HG02588 (cell line): ENCODE measurements around the gene ENTPD6.

Experiments
- ATAC-seq: cut with Tn5 transposase; IDR thresholded peaks from one replicate; pipeline ENCODE4 v1.9.1; 2021; ENCODE audit warnings: mild to moderate bottlenecking, moderate library complexity; ENCODE audit not compliant: unreplicated experiment

ENTPD6 gene

DNA sequence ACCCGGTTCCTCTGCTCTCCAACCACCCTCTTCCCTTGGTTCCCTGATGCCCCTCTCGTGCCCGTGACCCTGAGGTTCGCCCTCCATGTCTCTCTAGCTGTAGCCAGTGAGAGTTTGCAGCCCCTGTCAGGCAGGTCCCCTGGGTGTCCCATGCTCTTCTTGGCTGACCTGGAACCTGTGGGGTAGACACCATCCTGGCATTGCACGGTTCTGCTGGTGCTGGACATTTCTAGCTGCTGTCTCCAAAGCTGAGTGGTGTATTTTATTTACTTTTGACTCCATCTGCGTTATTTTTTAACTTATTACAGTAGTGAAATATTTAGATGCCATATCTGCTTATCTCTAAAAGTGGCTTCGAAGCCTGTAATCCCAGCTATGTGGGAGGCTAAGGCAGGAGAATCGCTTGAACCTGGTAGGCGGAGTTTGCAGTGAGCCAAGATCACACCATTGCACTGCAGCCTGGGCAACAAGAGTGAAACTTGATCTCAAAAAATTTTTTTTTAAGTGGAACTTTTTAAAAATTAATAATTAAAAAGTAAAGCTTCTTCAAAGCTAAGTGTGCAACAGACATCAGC, 12.5 kb downstream of the ENTPD6 start:
- ATAC-seq: no peak

DNA sequence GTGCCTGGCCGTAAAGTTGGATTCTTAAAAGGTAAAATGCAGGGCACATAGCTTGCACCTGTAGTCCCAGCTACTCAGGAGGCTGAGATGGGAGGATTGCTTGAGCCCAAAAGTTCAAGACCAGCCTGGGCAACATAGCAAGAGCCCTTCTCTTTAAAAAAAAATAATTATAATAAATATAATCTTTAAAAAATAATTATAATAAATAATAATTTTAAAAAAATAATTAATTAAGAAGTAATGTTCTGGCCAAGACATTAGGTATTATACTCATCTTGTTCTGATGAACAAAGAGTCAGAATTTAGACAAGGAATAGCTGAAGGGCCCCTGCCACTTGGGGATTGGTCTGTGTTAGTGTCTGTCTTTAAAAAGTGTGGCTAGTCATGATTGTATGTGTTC, 13.9 kb downstream of the ENTPD6 start:
- ATAC-seq: no peak

DNA sequence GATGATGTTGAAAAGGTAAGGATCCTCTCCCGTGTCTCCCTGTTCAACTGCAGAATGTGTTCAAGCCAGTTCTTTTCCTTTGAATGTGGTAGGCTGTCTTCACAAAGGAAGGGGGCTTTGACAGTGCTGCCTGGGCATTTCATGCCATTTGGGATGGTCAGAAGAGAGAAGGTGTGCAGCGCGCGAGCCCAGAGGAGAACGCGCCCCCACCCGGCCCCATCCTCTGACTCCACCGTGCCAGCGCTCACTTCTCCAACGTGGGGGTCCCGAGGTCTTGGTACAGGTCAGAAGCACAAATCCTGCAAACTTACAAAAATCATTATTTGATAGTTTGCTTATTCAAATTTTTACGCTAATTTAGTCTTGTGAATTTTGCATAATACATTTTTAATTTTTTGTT, 14.4 kb downstream of the ENTPD6 start:
- ATAC-seq: no peak

DNA sequence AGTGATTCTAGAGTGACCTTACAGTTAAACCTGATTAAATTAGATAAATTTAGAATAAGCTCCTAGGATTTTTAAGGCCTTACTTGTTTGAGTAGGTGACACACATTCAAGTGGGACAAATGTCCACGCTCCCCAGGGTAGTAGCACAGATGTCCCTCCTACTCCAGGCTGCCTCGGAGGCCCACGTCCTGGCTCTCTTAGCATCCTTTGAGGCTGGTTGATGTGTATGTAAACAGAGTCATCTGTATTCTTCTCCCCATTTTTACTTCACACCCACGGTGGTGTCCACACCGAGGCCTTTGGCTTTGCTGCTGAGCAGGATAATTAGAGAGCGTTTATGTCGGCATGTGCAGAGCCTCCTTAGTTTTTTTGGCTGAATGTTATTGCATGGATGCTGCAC, 15.8 kb downstream of the ENTPD6 start:
- no peak for ATAC-seq

DNA sequence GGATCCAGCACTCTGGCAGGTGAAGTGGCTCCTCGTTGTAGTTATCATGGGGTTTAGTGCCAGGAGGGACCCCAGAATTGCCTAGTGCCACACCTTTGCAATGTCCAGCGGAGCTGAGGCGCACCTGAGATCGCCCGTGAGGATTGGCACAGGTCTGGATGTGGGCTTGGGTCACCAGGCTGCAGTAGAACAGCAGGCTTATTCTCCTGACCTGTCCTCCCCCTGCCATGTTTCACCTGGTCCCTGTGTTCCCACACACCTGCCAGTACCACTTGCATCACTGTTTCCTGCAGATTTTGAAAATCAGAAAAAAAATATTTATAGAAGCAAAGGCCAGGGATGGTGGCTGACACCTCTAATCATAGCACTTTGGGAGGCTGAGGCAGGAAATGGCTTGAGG, 16.7 kb downstream of the ENTPD6 start:
- ATAC-seq: no peak

DNA sequence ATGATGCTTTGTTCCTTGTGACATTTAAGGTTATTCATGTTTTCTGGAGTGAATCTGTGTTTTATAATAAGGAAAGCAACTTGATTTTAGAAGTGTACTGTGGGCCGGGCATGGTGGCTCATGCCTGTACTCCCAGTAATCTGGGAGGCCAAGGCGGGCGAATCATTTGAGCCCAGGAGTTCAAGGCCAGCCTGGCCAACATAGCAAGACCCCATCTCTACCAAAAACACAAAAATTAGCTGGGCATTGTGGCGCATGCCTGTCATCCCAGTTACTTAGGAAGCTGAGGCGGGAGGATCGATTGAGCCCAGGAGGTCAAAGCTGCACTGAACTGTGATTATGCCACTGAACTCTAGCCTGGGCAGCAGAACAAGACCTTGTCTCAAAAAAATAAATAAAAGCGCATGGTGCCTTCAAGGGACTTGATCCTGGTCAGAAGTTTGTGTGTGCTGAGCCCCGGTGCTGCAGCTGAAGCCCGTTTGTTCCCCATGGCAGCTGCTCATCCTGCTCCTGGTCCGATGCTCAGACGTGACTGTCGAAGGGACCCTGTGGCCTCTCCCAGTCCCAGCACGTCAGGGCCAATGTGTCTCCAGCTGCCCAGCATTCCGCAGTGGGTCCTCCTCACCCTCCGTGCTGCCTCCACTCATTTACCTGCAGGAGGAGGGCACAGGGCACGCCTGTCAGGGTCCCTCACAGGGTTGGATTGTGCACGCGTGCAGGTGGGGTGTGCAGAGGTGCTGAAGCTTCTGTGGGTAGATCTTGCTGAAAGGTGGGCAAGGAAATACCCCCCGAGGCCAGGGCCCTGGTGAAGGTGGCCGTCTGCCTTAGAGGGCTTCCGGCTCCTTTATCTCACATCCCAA, 18.3 kb downstream of the ENTPD6 start:
- no peak for ATAC-seq

DNA sequence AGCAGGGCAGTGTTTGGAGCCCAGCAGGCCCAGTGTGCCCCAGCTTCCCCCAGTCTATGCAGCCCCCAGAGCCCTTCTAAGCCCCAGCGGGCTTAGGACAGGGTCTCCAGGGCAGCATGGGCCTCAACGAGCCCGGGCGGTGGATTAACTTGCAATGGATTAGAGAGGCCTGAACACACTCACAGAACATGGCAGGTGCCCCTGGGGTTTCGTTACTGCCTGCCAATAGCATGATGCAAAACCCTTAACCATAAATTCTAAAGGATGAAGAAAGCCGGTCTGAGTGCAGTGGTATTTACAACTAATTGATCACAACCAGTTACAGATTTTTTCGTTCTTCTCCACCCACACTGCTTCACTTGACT, 18.9 kb downstream of the ENTPD6 start:
- ATAC-seq: no peak

DNA sequence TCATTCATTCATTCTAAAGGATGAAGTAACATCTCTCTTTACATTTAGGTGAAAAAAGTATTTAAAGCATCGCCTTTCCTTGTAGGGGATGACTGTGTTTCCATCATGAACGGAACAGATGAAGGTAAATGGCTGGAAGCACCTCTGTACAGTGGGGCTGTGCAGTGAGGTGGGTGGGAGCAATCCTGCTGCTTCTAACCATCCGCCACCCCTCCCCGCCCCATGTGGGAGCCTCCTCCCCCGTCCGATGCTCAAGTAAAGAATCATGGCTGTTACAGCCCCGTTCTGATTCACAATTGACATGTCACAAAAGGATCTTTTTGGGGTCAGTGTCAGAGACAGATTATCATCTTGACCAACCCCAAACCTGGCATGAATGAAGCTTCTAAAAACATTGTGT, 19.3 kb downstream of the ENTPD6 start:
- ATAC-seq: no peak

DNA sequence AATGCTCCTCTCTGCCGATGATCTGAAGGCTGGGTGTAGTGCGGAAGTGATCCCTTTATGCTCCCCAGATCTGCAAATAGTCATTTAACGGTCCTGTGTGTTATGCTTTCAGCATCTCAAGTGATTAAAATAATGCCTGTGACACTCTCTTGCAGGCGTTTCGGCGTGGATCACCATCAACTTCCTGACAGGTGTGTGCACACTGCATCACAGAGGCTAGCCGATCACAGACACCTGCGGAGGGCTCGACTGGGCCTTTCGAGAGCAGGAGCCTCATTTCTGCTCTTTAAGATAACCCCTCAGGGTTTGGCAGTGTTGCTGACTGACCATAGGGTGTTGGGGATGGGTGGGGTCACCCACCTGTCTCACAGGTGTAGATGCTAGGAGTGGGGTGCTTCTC, 20.0 kb downstream of the ENTPD6 start:
- ATAC-seq: no peak

DNA sequence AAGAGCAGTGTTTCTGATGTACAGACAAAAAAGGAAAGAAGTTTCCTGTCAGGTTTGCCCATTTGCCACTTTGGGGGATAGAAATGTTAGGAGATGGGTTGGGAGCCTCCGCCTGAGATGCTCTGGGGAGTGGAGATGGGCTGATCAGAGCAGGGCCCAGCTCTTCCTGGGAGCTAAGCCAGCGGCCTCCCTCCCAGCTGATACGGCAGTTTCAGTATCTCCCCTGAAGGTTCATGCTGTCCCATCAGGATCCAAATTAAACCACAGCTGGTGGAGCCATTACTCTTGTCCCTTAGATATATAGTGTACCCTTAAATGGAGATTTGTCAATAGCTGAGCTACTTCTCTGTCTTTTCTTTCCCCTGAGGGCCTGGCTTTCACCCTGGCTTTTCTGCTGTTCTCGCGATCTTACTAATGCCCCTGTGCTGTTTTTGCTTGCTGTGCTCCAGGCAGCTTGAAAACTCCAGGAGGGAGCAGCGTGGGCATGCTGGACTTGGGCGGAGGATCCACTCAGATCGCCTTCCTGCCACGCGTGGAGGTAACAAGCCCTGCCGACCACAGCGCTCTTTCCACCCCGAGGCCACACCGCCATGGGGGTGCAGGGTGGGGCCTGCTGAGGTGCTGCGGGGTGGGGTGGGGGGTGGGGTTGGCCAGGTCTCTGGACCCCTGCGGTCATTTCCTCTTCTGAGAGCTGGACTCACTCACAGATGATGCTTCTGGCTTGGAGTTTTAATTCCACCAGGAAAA, 20.9 kb downstream of the ENTPD6 start:
- ATAC-seq: no peak

DNA sequence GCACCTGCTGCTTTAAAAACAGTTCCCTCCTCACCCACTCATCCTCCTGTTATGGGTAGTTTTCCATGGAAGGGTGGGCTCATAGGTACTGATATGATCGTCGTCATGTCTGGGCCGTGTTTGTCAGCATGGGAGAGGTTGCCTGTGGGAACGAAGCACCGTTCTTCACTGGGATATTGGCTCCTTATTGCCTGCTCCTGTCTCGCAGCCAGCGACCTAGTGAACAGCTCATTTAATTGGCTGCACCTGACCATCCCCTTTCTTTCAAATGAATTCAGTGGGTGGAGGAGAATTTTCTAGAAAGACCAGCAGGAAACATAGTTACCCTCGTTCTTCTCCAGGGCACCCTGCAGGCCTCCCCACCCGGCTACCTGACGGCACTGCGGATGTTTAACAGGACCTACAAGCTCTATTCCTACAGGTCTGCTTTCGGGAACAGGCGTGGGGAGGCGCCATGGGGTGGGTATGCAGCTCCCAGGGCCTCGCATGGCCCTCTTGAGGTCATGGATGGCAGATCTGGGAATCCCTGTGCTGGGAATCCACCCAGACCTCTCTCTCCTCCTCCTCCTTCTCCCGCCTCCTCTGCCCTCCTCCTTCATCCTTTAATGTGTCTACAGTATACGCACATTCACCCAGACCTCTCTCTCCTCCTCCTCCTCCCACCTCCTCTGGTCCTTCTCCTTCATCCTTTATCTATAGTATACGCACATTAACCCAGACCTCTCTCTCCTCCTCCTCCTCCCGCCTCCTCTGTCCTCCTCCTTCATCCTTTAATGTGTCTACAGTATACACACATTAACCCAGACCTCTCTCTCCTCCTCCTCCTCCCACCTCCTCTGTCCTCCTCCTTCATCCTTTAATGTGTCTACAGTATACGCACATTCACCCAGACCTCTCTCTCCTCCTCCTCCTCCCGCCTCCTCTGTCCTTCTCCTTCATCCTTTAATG, 21.9 kb downstream of the ENTPD6 start:
- no peak for ATAC-seq

DNA sequence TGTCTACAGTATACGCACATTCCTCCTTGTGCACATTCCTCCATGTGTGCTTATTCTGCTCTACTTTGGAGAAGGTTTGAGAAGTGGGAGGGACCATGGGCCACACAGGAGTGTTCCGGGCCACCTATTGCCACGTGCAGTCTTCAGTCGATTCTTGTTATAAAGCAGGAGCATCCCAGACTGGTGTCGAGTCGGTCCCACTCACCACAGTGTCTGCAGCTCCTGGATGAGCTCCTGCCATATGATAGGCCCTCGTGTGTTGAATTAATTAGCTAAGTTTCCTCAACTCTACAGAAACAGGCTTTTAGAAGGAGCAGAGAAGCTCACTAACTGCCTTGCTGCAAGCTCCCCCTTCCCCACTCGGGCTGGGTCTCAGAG, 22.6 kb downstream of the ENTPD6 start:
- ATAC-seq: no peak

DNA sequence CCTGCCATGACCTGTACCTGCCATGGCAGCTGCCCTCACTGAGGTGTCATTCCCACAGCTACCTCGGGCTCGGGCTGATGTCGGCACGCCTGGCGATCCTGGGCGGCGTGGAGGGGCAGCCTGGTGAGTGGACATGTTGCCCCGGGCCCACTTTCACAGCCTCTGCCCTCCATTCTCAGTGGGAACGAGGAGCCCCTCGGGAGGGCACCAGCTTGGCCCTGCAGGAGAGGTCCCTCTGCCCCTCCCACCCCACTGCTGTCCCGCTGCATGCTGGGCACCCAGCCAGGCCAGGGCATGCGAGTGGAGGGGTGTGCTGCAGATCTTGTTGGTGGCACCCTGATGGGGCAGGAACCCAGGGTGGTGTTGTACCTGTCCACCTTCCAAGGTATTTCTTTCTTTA, 23.0 kb downstream of the ENTPD6 start:
- ATAC-seq: no peak

DNA sequence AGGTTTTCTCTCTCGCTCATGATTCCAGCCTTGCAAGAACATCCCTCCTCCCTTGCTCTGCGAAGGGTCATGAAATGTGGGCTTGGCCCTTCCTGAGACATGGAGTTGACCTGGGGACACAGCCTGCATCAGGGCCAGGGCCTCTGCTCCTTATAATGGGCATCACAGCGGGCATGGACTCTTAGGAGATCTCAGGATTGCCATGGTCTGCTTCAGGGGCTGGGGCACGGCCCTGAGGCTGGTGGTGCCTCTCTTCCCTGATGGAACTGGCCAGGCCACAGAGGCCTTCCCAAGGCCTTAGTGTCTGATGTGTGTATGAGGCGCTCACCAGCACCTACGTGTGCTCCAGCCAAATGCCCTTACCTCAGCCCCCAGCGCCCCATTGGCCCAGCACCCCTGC, 23.9 kb downstream of the ENTPD6 start:
- no peak for ATAC-seq

DNA sequence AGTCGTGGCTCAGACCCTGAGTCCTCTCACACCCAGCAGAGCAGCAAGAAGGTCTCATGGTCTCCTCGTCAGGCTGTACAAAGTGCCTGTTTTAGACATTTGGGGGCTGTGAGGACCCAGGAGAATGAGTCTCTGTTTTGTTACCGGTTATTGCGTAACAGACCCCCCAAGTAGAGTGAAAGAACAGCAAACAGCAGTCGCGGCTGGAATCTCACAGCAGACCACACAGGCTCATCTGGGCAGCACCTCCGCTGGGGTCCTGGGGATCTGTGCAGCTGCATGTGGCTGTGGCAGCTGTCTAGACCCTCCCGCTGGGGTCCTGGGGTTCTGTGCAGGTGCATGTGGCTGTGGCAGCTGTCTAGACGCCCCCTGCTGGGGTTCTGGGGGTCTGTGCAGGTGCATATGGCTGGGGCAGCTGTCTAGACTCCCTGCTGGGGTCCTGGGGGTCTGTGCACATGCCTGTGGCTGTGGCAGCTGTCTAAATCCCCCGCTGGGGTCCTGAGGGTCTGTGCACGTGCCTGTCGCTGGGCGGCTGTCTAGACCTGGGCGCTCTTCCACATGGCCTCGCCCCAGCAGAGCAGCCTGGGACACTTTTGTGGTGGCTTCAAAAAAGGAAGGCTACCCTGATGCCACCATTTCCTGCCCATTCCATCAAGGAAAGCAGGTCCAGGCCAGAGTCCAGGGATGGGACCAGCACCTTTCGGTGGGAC, 24.7 kb downstream of the ENTPD6 start:
- no peak for ATAC-seq

DNA sequence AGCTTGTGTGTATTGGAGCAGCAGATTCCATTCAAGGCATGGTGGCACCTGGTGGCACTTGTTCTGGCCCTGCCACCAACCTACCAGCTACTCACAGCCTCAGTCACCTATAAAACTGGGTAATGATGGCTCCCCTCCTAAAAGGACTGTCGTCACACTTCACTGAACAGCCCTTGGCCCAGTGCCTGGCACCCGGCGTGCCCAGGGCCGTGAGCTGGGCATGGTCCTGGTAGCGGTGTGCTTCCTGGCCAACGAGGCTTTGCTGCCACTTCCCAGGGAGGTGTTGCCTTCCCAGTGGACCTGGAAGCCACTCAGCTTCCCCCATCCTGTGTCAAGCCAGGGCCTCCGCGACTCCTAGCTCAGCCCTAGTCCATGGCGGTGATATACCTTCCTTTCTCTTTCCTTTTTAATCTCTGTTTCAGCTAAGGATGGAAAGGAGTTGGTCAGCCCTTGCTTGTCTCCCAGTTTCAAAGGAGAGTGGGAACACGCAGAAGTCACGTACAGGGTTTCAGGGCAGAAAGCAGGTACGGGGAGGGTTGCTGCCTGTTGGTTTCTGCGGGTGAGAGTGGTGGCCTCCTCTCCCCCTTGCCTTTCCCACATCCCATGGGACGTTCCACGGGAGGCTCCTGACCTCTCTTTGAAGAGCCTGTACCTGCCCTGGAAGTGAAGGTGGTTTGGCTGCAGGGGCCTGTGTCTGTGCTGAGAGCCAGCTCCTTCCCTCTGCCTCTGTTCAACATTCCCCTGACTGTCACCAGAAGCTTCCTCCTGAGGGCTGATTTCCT, 25.5 kb downstream of the ENTPD6 start:
- ATAC-seq: no peak

DNA sequence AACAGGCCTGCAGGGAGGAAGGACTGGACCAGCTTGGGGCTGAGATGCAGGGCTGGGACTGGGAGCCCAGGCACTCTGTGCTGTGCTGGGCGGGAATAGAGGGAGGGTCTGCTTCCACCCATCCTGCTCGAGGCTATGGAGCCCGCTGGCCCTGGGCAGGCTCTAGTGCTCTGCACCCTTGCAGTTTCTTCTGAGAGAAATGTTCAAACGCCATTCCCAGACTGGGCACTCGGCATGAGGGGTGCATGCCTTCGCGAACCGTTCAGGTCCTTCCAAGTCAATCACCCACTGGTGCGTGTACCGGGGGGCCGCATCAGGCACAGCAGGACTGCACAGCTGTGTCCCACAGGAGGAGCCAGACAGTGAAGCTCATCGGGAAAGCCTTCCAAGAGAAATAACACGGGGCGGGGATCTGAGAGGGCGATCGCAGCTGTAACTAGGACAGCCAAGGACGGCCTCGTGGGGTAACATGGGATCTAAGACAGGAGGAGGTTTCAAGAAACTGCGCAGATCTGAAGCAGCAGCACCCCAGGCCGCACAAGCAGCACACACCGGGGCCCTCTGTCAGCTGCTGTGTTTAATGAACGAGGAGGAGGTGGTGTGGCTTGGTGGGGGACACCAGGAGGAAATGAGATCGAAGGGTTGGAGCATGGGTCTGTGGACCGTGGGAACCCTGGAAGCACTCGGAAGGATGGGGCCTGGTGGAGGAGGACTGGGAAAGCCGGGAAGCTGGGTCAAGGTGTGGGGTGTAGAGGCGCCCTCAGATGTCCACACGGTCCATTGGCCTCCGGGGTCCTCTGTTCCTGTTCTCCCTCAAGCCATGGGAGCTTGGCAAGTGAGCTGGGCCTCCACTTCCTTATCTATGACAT, 26.3 kb downstream of the ENTPD6 start:
- ATAC-seq: no peak

DNA sequence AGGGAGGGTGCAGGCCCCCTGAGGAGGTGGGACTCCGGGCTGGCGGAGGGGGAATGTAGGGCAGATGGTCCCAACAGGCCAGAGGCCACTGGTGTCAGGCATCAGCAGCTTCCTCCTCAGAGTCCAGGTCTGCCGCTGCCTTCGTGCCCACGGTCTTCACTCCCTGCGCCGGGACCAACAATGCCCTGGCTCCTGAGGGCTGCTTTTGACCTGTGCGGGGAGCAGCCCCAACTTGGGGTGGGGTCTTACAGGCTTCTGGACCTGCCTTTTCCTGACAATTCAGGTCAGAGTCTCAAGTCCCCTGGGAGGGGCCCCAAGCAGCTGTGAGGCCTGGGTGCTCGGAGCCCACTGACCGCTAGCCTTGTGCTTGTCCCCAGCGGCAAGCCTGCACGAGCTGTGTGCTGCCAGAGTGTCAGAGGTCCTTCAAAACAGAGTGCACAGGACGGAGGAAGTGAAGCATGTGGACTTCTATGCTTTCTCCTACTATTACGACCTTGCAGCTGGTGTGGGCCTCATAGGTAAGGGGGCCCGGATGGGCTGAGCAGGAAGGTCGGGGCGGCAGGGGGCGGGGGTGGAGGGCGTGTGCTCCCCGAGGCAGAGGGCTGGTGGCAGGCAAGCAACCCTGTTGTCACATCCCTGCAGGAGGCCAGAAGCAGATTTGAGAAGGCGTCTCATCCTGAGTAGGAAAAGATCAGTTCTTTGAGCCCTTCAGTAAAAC, 27.1 kb downstream of the ENTPD6 start:
- no peak for ATAC-seq
